Vagina (tissue), 2 donors: ENCODE results near the gene MED13L.

Experiments
- POLR2A ChIP-seq, 2 donors: fragments of 450-650 bp; IDR thresholded peaks; one replicate each; pipeline ENCODE4 v1.6.1; 2017; ENCODE audit warnings: antibody characterized with exemption in 2 of 2, mild to moderate bottlenecking in 2 of 2, moderate library complexity in 2 of 2
- TF ChIP-seq, protein P1 (sequence below), 3 experiments: fragments of 450-650 bp in 2 of 3; fragments of 200-600 bp in 1 of 3; sonication (generic) in 1 of 3; IDR thresholded peaks; one replicate each; pipeline ENCODE4 v1.5.1; 2017 to 2019; ENCODE audit warnings: antibody characterized with exemption in 3 of 3, mild to moderate bottlenecking in 2 of 3, moderate library complexity in 2 of 3

DNA sequence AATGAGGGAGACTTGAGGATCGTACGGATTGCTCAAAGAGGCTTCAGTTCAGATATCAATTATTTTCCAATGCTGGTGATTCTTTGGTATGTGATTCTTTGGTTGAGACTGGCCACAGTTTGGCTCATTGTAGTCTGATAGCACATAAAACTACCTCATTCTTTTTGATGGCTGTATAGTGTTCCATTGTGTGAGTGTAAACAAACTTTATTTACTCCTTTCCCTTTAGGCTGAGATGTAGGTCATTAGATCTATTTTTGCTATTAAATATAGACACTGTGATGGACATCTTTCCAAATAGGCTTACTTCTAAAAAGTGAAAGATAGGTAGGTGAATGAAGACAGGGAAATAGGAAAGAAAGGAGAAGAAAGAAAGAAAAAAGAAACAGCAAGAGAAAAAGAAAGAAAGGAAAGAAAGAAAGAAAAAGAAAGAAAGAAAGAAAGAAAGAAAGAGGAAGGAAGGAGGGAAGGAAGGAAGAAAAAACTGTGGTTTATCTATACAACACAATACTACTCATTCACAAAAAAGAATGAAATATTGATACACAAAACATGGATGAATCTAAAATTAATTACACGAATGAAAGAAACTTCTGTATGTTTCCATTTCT, 19.8 kb upstream of the MED13L start:
- TF ChIP-seq, protein P1, sequence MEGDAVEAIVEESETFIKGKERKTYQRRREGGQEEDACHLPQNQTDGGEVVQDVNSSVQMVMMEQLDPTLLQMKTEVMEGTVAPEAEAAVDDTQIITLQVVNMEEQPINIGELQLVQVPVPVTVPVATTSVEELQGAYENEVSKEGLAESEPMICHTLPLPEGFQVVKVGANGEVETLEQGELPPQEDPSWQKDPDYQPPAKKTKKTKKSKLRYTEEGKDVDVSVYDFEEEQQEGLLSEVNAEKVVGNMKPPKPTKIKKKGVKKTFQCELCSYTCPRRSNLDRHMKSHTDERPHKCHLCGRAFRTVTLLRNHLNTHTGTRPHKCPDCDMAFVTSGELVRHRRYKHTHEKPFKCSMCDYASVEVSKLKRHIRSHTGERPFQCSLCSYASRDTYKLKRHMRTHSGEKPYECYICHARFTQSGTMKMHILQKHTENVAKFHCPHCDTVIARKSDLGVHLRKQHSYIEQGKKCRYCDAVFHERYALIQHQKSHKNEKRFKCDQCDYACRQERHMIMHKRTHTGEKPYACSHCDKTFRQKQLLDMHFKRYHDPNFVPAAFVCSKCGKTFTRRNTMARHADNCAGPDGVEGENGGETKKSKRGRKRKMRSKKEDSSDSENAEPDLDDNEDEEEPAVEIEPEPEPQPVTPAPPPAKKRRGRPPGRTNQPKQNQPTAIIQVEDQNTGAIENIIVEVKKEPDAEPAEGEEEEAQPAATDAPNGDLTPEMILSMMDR (IDR thresholded peaks at IDR 0.05) = no peak
- TF ChIP-seq POLR2A (IDR thresholded peaks at IDR 0.05) = no peak
